ENCODE results near the gene ERF. TPM values are rescaled to one million over a fixed set of nuclear protein-coding genes. Genes with fewer than 3 reads are reported as not detected.

The ERF gene
- total RNA-seq, 1 donor from 2014 or later, result 7.8 TPM

DNA sequence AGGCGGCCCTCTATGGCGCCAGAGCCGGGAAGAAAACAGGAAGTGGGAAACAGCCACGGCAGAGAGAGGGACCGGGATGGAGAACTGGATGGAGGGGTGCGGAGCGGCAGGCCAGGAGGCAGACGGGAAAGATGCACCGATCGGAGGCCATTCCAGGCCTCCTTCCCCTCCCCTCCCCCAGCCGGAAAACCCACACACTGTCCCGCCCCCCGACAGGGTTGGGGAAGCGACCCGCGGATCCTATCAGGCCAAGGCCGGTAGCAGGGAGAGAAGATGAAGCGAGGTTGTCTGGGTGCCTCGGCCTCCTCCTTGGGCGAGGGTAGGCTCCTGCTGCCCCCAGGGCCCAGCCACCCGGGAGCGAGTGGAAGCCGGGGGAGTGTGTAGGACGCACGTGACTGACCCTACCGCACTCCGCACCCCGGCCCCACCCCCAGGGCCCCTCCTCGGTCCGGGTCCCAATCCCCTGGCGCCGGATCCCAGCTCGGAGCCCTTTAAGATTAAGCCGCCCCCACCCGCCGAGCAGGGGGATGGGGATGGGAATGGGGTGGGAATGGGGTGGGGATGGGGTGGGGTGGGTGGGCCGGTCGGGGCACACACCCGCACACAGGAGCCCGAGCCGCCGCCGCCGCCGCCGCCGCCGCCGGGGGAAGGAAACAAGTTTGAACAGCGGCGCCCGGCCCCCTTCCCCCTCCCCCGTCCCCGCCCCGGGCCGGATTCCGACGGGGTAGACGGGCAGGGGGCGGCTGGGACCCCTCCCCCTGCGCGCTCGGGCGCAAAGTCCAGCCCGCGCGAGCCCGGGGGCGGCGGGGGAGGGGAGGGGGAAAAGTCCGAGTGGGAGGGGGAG is 1.5 kb downstream of the ERF start:
- DNase-seq, result peak; percentile 26

DNA sequence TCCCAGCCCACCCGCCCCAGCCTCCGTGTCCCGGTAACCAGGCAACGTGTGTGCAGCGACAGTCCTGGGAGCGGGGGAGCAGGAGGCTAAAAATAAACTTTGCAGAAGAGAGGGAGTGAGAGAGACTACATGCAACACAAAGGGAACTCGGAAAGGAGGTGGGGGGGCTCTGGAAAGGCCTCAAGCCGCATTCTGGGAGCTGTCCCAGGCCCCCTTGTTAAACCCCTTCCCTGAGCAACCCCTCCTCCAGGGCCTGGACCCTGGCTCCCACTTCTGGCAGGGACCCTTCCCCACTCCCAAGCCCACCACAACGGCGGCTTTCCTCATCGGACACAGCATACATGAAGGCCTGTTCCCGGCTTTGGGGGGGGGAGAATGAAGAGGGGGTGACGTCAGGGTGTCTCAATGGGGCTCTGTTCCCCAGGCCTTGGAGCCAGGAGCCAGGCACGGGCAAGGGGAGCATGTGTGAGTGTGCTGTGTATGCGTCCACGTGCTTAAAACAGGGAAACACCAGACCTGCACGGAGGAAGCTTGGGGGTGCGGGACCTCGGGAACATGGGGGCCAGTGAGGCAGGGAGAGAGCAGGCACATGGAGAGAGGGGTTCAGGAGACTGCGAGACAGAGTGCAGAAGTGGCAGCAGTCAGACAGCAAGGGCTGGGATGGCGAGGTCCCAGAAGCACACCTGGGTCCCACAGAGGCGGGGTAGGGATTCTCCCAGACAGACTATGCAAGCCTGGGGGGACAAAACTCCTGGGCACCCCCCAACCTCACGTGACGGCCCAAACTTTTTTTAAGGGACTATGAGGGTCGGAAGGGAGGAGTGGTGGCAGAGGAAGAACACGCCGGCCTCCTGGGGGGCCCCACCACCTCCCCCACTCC is 2.3 kb downstream of the ERF start:
- peak; percentile 77 for DNase-seq

DNA sequence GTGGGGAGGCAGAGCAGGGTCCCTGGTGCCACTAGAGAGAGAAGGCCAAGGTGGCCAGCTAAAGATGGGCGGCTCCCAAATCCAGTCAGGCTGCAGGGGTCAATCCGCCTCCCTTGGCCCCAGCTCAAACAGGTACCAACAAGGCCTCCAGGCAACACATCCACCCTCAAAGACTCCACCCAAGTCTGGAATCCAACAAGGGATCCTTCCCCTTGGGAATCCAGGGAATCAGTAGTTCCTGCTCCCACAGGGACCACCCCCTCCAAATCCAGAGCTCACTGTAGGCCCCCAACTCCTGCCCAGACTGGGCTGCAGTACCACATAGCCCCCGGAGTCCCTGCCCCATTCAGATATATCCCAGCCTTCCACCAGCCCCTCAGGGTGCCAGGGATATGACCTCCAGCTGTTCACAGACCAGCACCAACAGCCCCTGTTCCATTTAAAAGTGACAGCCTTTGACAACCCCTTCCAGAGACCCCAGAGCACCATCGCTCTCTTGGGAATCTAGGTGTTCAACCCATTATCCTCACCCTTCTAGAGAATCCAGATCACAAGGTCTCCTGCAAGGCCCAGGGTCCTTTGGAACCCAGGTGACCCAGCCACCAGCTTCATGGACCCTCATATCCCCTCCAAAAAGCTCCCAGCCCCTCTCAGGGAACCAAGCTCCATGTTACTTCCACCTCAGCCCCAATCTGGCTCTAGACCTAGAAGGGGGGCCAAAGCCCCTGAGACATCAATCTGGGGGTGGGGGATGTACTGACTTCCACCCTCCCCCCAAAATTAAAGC is 3.2 kb downstream of the ERF start:
- no peak for DNase-seq

DNA sequence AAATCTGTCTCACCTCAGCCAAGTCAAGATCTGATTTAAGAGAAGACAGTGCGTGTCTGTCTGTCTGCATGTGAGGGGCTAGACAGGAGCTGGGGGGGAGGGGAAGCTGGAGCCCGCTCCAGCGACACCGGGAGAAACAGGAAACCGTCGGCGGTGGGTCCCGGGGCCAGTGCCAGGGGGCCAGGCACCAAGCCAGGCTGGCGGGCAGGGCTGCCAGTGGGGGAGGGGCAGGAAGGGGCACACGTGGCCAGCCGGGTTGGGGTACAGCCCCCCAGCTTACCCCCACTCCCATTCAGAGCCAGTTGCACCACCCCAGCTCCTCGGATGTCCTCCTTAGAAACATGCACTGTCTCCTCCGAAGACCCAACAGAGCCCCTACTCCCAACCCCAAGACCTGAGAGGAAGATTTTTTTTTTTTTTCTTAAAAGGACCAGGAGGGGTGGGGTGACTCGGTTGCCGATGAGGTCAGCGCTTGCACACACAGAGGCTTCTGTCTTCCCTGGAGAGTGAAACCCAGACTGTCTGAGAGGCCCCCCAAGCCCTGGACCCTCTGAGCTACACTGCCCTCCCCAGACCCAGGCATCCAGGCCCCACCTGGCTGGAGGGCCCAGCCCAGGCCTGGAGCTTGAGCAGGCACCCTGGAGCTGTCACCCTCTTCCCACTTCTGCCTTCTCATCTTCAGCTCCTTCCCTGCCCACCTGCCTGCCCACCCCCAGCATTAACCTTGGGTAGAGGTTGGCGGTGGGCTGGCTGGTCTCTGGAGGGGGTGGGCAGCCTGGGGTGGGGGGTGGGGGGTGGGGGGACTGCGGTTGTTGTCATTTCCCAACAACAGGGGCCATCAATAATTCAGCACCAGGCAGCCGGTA is 4.0 kb downstream of the ERF start:
- no peak for DNase-seq

DNA sequence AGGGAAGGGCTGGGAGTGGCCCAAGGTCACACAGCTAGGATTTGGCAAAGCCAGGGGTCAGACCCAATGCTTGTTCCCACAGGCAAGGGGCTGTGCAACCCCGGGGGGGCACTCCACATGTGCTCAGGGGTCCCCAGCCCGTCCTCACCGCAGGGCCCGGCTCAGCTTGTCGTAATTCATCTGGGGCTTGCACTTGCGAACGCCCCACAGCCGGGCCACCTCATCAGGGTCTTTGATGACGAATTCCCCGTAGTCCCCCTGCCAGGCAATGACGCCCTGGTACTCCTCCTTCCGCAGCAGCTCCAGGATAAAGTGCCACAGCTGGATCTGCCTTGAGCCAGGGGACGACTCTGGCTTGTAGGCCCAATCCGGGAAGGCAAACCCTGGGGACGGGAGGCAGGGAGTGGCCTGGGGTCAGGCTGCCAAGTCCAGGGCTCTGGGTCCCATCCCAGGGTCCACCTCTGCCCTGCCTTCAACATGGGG is 4.7 kb downstream of the ERF start:
- no peak for DNase-seq

DNA sequence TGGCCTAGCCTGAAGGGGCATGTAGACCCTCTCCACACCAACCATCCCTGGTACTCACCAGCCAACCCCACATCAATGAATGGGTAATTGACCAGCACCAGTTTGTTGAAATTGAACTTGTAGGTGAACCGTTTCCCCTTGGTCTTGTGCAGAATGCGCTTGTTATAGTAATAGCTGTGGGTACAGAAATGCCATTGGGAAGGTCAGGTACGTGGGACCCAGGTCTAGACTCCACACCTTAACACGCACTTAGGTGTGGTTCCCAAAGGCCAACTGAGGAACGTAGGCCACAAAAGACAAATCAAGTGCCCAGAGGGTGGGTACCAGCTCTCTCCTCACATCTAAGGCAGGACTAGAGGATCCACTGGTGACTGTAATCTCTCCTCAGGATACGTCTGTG is 5.2 kb downstream of the ERF start:
- no peak for DNase-seq

DNA sequence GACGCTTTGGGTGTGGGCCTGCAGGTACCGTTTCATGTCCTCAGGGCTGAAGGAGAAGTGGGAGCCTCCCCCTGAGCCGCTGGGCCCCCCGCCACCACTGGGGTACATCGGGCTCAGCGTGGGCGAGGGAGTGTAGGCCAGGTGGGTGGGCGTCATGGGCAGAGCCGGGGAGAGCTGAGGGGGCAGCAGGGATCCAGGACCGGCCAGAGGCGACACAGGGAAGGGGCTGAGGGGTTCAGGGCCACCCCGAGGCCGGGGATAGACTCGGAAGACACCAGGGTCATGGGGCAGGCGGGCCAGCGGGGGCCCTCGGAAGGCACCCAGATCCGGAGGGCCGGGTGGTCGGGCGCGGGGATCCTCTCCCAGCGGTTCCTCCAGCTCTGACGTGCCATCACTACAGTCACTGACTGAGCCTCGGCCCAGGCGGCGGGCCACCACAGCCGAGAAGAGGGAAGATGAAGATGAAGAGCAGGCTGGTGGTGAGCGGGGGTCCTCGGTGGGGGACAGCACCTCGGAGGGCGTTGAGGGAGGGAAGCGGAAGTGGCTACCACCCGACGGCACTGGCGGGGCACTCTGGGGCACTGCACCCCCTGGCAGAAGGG is 5.7 kb downstream of the ERF start:
- DNase-seq, result no peak

DNA sequence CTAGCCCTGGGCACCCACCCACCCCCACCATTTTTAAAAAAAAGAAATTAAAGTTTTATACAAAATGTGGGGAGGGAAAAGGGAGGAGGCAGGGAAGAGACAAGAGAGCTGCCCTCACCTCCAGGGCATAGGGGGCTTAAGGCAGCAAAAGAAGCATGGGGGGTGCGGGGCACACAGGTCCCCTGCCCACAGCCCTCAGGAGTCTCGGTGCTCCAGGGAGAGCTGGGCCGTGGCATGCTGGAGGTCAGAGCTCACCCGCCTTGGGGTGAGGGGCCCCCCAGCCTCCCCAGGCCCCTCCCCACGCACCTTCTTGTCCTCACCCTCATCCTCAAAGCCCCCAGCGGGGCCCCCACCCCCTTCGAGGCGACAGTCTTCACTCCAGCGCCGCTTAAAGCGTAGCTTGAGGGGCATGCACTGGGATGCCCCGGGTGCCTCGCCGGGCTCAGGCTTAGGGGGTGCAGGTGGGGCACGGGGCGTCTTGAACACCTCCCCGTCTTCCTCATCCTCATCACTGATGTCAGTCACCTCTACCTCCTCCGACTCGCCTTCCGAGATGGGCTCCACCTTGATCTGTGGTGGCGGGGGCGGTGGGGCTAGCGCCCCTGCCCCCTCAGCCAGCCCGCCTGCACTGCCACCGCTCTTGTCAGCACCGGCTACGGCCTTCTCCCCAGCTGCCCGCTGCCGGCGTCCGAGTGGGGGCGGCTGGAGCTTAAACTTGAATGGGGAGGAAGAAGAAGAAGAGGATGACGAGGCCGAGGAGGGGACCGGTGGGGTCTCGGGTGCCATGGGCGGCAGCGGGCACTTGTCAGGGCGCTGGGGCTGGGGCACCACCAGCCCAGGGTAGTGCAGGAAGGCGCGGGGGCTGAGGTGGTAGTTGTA is 6.4 kb downstream of the ERF start:
- DNase-seq, result no peak

DNA sequence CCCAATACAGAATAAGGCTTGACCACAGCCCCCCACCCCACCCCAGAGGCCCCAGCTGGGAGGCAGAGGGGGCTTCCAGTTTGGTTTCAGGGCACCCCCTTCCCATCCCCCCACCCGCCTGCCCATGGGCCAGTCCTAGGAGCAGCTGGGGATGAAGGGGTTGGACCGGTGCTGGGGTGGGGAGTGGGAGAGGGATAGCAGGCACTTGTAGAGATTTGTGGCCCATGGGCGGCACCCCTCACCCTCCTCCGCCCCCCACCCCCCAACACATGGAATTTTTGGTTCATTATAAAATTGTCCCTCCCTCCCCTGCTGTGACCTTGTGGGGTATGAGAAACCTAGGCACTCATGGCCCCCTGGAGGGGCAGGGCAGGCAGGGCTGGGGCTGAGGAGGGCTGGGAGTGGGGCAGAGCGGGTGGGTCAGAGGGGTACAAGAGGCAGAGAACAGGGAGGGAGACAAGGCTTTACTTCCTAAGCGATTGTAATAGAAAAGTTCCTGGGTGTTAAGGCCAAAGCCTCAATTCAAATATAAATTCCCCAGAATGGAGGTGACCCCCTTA is 7.2 kb downstream of the ERF start:
- no peak for DNase-seq

DNA sequence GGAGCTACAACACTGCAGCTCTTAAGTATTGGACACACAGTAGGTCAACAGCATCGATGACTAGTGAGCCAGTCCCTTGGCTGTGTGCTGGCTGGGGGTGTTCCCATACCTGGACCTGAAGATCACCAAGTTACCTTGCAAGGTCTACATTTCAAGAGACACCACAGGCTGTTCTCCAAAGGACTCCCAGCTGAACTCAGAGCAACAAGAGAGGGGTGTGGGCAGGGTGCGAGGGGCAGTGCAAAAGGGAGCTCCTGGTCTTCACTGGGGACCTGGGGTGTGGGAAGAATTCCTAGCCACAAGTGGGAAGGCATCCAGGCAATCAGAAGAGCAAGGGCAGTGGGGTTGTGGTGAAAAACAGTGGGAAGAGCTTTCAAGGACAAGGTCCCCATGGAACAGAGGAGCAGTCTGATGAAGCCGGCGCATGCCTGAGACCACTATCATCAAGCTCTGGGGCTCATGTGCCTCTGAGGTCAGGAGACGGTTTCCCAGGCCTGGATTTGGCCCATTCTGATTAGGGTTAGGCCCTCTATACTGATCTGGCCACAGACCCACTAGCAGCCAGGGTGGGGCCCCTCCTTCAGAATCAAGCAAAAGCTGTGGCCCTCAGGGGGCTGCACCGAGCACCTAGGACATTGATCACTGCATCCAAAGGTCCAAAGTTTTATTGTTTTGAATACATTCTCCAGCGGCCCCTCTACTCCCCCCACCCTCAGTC is 7.8 kb downstream of the ERF start:
- no peak for DNase-seq

DNA sequence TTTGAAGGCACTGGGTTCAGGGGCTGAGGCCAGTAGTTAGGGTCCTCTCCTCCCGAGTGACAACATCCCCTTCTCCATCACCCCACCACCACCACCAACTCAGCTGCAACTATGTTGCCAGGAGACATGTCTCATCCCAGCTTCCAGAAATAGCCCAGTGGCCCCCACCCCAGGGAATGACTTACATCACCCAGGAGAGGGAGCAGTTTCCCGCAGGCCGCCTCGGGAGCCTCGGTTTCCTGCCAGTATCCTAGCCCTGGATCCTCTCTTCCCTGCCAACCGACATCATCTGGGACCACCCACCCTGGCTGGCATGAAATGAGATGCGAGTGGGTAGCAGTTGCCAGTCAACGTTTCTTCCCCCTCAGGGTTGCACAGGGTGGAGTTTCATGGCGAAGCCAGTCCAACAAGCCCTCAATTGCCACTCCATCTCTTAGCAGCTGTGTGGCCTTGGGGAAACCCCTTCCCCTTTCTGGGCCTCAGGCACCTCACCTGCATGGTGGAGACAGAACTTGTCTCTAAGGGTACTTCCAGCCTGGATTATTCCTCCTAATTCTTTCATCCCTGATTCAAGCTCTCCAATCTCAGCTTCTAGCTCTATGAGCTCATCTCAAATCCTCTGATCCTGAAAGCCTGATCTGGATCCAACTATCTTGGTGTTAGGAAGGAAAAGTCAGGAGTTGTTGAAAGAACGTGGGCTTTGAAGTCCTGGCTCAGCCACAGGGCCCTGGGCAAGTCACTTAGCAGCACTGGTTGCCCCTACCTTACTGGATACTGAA is 8.6 kb downstream of the ERF start:
- peak; percentile 69 for DNase-seq

DNA sequence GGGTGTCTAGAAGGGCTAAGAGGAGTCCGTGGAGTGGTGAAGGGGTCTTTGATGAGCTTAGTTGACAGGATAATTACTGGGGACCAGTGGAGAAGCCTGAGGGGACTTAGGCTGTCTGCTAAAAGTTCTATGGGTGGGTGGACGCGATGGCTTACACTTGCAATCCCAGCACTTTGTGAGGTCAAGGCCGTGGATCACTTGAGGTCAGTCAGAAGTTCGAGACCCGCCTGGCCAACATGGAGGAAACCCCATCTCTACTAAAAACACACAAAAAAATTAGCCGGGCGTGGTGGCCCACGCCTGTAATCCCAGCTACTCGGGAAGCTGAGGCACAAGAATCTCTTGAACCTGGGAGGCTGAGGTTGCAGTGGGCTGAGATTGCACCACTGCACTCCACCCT is 9.7 kb downstream of the ERF start:
- no peak for DNase-seq

DNA sequence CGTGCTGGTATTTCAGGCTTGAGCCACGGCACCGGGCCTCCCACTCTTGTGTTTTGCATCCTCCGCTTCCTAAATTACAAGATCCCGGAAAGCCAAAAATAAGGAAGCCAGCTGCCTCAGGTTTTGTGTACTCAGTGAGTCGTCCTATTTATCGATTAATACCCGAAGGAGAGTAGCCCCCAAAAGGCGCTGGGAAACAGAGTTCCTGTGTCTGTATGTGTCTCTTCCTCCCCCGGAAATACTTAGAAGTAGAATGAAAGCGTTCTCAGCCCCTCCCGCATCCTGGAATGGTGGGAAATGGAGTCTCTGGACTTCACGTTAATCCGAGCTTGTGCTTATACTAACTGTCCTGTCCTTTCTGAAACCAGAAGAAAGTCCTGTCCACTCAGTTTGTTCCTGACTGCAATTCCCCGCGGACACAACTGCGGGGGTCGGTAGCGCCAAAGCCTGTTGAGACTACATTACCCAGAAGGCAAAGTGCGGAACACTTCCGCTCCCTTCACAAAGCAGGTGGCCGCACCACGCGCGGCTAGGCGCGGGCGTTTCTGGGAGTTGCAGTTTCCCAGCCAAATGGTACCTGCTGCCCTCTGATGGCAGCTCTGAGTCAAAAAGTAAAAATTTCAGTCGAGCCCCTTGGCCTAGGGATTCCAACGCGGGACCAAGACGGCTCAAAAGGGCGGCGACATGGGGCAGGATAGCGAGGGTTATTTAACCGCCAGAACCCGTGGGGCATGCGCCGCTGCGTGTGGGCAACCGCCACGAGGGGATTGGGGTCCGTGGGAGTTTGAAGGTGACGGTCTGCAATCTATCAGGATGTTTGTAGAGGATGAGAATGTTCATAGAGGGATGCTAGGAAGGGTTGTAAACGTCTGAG is 10.3 kb downstream of the ERF start:
- peak; percentile 91 for DNase-seq

DNA sequence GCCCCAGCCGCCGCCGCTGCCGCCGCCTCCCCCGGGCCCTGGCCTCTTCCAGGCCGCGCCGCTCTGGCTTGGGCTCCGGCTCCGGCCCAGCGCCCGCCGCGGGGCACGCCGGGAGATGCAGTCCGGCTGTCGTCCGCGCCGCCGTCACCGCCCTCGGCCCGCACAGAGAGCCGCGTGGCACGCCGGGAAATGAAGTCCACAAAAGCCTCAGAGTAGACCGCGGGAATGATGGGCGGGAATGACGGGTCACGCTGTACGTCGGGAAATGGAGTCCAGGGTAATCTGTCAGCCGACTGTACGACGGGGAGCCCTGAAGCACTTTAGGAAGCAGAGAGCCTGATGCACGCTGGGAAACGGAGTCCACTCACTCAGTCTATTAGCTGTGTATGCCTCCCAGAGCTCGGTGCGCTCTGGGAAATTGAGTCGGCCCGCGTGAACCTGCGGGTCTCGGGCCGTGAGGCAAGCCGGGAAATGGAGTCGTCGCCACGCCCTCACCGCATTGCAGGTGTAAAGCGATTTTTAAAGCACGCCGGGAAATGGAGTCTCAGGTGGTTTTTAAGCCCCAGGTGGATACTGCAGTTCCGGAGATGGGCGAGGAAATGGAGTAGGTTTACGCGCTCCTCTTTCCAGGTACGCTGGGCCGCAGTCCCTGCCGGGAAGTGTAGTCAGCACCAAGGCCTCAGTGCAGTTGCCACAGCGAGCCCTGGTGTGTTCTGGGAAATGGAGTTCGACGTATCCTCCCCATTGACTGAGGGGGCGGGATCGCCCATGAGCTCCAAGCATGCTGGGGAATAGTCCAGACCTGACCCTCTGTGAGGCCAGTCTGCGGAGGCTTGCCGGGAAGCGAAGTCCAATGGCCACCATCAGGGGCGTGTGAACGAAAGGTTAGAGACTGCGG is 12.2 kb downstream of the ERF start, which contains the start of gene GSK3A:
Gene GSK3A, minus strand, starts transcription at position 91 of the 898 bp plus-strand sequence. CDS start 137 bp downstream, outside the sequence.
- DNase-seq, result peak; percentile 99

DNA sequence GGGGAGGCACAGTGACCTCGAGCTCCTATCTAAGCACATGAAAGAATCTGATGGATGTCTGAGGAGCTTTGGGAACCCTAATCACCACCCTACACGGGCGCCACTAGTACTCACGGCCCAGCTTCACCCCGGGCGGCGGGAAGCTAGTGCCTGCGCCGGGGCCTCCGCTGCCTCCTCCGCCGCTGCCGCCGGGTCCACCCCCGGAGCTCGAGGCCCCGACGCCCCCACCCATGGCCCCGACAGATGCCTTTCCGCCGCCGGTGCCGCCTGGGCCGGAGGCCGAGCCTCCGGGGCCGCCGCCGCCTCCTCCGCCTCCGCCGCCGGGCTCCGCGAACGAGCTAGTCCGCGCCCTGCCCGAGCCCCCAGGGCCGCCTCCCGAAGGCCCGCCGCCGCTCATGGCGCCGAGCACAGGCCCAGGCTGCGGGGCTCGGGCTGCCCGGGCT is 12.8 kb downstream of the ERF start:
- DNase-seq, result no peak

DNA sequence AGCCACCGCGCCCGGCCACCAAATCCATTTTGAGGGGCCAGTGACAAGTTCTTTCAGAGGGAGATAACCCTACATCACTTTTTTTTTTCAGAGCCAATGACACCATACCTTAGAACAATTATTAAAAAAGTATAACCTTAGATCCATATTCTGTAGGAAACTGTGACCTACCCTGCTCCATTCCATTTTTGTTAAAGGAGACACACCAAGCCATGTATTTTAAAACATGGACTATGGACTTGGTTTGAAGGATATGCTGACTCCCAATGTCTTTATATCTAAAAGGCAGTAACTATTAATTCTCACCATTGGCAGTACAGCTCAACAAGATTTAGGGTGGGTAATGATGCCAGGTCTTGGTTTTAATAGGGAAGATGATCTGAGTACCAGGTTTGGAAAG is 13.6 kb downstream of the ERF start:
- DNase-seq, result no peak
